22Rv1 (cell line): ENCODE data around the gene DELE1.

Experiments used
- H3K27ac ChIP-seq: fragments of 450-650 bp; 2 replicates; pipeline ENCODE4 v1.5.1; 2017
- ZFX ChIP-seq: fragments of 450-650 bp; IDR thresholded peaks from 2 replicates; pipeline ENCODE4 v1.6.1; 2017; ENCODE audit warnings: antibody characterized with exemption, borderline replicate concordance
- TF ChIP-seq, protein P1 (sequence below): fragments of 450-650 bp; IDR thresholded peaks from 2 replicates; pipeline ENCODE4 v1.5.1; 2017; ENCODE audit warnings: mild to moderate bottlenecking

DELE1 gene

DNA sequence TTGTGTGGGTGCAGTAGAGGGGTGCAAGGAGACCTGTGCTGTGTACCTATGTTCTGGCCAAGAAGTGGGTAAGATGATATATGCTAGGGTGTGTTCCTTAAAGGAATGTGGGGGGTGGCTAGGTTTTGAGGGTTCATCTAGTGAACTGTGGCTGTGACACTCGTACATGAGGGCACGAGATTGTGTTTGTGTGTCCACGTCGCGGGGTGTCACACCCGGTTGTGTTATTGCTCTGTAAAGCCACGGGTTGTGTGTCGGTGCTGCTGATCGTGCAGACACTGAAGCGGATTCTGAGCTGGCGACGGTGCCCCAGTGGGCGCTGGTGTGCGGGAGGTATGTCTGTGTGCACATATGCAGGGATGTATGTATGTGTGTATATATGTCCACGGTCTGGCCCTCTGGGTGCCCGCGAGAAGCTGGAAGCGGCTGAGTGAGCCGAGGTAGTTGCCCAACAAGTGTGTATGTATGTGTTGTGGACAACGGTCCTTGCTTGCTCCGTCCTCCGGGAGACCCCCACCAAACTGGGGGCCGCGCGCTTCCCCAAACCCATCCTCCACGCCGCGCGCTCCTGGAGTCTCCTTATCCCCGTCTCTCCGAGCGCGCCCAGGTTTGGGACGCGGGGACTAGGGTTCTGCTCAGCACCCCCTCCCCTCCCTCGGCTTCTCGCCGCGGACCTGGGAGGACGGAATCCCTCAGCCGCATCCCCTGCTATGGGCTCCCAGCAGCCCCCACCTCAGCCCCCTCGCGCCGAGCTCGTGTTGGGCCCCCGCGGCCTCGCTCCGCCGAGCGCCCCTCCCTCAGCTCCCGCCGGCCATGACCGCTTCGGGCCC lies 46.1 kb upstream of the DELE1 start:
- TF ChIP-seq ZFX, result no peak
- TF ChIP-seq, protein P1, sequence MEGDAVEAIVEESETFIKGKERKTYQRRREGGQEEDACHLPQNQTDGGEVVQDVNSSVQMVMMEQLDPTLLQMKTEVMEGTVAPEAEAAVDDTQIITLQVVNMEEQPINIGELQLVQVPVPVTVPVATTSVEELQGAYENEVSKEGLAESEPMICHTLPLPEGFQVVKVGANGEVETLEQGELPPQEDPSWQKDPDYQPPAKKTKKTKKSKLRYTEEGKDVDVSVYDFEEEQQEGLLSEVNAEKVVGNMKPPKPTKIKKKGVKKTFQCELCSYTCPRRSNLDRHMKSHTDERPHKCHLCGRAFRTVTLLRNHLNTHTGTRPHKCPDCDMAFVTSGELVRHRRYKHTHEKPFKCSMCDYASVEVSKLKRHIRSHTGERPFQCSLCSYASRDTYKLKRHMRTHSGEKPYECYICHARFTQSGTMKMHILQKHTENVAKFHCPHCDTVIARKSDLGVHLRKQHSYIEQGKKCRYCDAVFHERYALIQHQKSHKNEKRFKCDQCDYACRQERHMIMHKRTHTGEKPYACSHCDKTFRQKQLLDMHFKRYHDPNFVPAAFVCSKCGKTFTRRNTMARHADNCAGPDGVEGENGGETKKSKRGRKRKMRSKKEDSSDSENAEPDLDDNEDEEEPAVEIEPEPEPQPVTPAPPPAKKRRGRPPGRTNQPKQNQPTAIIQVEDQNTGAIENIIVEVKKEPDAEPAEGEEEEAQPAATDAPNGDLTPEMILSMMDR, result no peak
- H3K27ac ChIP-seq, result peak overlapping the region; percentile 80

DNA sequence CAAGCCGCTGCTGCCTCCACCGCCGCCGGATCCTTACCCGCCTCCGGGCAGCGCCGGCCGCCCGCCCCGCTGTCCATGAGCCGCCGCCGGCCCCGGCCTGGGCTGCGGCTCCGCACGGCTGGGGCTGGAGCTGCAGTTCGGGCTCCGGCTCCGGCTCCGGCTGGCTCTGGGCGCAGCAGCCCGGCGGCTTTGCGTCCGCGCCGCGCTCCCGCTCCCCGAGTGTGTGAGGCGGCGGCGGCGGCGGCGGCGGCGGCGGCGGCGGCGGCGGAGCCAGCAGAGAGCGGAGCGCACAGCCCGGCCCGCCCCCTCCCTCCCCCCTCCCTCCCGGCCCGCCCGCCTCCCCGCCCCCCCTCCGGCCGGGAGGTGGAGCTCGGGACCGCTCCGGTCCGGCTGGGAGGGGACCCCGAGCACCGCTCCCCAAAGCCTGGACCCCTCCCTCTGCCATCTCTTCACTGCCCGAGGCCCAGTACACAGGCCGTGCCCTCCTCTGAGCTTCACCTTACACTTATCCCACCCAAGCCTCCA lies 45.4 kb upstream of the DELE1 start, which contains the start of gene PCDH1:
Gene PCDH1 (minus strand): TSS at position 225 of the 525 bp plus-strand sequence. CDS start 148 bp downstream, at position 77.
- peak within 1 kb of the TSS; percentile 80 for H3K27ac ChIP-seq
- no peak for TF ChIP-seq ZFX
- TF ChIP-seq, protein P1, result no peak

DNA sequence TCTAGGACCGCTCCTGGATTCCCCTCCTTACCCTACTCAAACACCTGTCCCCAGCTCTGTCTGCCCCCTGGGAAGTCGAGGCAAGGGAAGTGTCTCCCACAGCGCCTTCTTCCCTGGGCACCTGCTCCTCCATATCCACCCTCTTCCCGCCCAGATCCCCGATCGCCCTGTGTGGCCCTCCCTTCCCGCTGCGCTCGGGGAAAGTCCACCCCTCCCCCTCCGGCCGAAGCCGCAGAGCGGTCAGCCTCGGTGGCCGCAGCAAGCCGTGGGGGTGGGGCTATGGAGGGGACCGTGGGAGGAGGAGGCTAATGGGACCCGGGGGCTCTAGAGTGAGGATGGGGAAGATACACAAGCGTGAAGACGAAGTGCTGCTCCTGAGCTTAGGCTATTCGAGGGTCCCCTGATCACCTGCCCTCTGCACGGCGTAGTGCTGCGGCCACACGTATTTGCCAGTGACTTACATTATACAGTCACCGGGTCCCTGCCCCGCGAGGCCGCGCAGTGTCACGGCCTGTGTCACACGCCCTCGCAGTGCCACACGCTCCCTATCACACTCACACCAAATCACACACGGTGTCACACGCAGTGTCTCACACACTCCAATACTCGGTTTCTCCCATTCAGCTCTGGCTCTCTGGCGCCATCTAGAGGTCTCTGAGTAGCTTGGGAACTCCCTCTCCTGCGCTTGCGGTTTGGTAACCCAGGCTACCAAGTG lies 44.8 kb upstream of the DELE1 start:
- peak overlapping the region; percentile 80 for H3K27ac ChIP-seq

DNA sequence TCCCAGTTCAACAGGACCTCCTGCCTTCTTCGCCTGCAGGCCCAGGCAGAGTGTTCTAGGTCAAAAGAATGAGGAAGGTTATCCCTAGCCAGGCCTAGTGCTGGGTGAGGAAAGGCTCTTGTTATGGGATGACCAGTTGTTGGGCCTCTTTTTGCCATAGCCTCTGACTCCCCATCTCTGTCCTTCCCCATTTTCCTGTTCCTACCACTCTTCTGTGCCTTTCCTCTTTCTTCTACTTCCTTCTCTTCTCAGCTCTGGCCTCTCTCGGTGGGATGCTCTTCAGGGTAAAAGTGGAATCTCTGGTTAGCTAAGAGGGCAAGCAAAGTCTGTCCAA lies 44.3 kb upstream of the DELE1 start:
- peak overlapping the region; percentile 80; the same call in 1 of the 2 replicates for H3K27ac ChIP-seq
- TF ChIP-seq ZFX, result no peak
- TF ChIP-seq, protein P1, result peak; percentile 66

More for the DNA sequence above, 44.8 kb upstream of the DELE1 start:
- TF ChIP-seq, protein P1, result peak; percentile 97
- TF ChIP-seq ZFX, result no peak

DNA sequence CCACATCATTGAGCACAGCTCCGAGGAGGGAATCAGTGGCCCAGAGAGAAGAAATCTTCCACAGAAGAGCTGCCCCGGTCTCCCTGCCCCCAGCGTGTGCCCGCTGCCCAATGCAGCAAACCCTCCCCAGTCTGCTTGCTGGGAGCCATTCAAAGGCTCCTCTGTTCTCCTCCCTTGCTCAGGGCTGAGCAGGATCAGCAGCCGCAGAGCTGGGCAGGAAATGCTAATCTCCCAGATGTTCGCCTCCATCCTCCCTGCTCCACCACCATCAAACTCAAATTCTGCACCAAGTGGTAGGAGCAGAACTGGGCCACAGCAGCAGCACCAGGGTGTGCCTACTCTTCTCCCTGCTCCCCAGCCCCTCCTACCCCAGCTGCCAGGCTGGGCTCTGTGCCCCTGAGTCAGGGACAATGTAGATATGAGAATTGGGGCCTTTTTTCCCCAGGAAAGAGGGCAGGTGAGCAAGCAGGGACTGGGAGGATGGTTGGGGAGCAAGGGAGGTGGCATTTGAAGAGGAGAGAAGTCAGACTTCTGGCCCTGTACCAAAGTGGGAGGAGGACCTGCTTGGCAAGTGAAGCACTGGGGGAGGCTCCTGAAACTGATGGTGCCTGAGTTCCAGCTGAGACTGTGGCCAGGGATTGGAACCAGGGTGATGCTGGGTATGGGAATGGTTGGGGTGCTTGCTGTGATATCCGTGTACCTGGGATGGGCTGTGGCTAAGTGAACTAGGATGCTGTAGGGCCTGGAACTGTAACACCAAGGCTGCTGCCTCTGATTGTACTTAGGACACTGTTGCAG lies 43.5 kb upstream of the DELE1 start:
- TF ChIP-seq, protein P1, result no peak
- no peak for TF ChIP-seq ZFX
- no peak overlapping the region for H3K27ac ChIP-seq

DNA sequence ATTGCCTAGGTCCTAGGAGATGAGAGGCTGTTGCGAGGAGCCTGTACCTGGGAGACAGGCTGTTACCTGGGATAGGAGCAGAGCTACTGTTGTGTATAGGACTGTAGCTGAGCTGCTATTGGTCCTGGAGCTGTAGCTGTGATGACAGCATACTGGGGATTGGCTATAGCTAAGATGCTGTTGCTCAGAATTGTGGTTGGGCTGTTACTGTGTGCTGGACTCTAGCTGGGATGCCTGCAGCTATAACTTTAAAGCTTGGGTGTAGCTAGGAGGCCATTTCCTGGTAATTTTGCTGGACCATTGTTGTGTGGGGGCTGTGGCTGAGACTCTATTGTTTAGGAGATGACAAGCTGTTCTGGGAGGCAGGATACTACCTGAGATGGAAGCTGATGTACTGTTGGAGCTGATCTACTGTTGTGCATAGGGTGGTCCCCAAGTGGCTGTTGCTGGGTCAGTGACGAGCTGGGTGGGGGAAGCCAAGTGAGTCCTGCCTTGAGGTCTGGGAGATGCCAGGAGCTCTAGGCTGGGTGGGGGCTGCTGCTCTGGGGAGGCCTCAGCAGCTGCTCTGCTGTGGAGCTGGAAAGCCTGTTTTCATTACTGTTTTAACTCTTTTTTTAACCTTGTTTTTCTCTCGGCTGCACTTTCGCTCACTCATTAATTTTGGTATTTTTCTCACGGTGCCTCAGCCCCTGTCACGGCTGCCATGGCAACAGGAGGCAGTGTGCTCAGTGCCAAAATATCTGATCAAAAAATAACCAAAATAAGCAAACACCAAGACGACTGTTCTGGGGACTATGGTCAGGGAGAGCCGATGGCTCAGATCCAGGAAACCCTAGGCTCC lies 42.5 kb upstream of the DELE1 start:
- TF ChIP-seq, protein P1, result no peak
- TF ChIP-seq ZFX, result no peak
- no peak overlapping the region for H3K27ac ChIP-seq
